ENCODE data around the gene CPLX1. TPM values are rescaled to one million over a fixed set of nuclear protein-coding genes. Genes with fewer than 3 reads are reported as not detected.

CPLX1 gene
- polyA plus RNA-seq, 1 donor (not counting 4 experiments of a cell fraction or from before 2014, with no cell fraction given), result 0.04 TPM

- H3K4me3 ChIP-seq (ENCODE audit: control insufficient read depth in 2 of 3, extremely low read depth in 1 of 3, insufficient read depth in 2 of 3, low read depth in 1 of 3, low read length in 3 of 3), result no peak overlapping the region
- TF ChIP-seq EZH2 (IDR thresholded peaks at IDR 0.05; ENCODE audit: low read length), result no peak
- TF ChIP-seq, protein P1, sequence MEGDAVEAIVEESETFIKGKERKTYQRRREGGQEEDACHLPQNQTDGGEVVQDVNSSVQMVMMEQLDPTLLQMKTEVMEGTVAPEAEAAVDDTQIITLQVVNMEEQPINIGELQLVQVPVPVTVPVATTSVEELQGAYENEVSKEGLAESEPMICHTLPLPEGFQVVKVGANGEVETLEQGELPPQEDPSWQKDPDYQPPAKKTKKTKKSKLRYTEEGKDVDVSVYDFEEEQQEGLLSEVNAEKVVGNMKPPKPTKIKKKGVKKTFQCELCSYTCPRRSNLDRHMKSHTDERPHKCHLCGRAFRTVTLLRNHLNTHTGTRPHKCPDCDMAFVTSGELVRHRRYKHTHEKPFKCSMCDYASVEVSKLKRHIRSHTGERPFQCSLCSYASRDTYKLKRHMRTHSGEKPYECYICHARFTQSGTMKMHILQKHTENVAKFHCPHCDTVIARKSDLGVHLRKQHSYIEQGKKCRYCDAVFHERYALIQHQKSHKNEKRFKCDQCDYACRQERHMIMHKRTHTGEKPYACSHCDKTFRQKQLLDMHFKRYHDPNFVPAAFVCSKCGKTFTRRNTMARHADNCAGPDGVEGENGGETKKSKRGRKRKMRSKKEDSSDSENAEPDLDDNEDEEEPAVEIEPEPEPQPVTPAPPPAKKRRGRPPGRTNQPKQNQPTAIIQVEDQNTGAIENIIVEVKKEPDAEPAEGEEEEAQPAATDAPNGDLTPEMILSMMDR (optimal IDR thresholded peaks at IDR 0.05 in 1 of 3, IDR thresholded peaks at IDR 0.05 in 1 of 3, conservative IDR thresholded peaks at IDR 0.05 in 1 of 3; ENCODE audit: extremely low read depth in 1 of 3, insufficient read depth in 2 of 3, low read length in 3 of 3), result no peak
- FAIRE-seq (no peak), DNase-seq (ENCODE audit: low read depth, low spot score) (no peak)
- H3K9me1 ChIP-seq (ENCODE audit: control insufficient read depth, extremely low read depth, insufficient read depth, low read length), result no peaks in the 10 kb centered on the region
- no peaks in the 10 kb centered on the region for H3K4me1 ChIP-seq (ENCODE audit: control insufficient read depth, extremely low read depth, insufficient read depth, low read length)
- H3K9me3 ChIP-seq (ENCODE audit: control insufficient read depth, low read depth, low read length), result peaks cover 3% of the 10 kb centered on the region
- no peak overlapping the region for H3K4me2 ChIP-seq (ENCODE audit: control insufficient read depth, extremely low read depth, insufficient read depth, low read depth, low read length)
- H3K79me2 ChIP-seq (ENCODE audit: control insufficient read depth, insufficient read depth, low read length), result no peaks in the 10 kb centered on the region
- dilution Hi-C loops (cut with MboI; ENCODE audit: extremely low pct_ligation_motif_present, low sequenced_read_pairs), result no loop called here
- no peak overlapping the region for H3K9ac ChIP-seq (ENCODE audit: control insufficient read depth, extremely low read depth, insufficient read depth, low read length)
- peaks cover 25% of the 10 kb centered on the region for H3K27me3 ChIP-seq (ENCODE audit: control insufficient read depth, extremely low read depth, insufficient read depth, low read length)
- H3K36me3 ChIP-seq (ENCODE audit: control insufficient read depth in 2 of 2, extremely low read depth in 1 of 2, insufficient read depth in 2 of 2, low read length in 2 of 2), result no peaks in the 10 kb centered on the region
- no peaks in the 10 kb centered on the region for H4K20me1 ChIP-seq (ENCODE audit: control insufficient read depth, extremely low read depth, insufficient read depth, low read length)
- no peak overlapping the region for H3K27ac ChIP-seq (ENCODE audit: control insufficient read depth, insufficient read depth, low read length)
- no peak overlapping the region for H2AFZ ChIP-seq (ENCODE audit: control insufficient read depth, low read length)
Measured at GRCh38 chr4:832108-832507, 6.2 kb upstream of the CPLX1 start.

GRCh38 chr4:831483-831805 is 5.5 kb upstream of the CPLX1 start:
- FAIRE-seq, result no peak
- Histone ChIP-seq H3K4me2 (ENCODE audit: control insufficient read depth, extremely low read depth, insufficient read depth, low read depth, low read length) (no peak overlapping the region), H3K4me1 (ENCODE audit: control insufficient read depth, extremely low read depth, insufficient read depth, low read length) (no peaks in the 10 kb centered on the region)

More at GRCh38 chr4:831483-831805, 5.5 kb upstream of the CPLX1 start:
- Histone ChIP-seq H3K9me3 (ENCODE audit: control insufficient read depth, low read depth, low read length) (peaks cover 3% of the 10 kb centered on the region), H4K20me1 (ENCODE audit: control insufficient read depth, extremely low read depth, insufficient read depth, low read length) (no peaks in the 10 kb centered on the region), H3K9ac (ENCODE audit: control insufficient read depth, extremely low read depth, insufficient read depth, low read length) (no peak overlapping the region), H3K36me3 (ENCODE audit: control insufficient read depth in 2 of 2, extremely low read depth in 1 of 2, insufficient read depth in 2 of 2, low read length in 2 of 2) (no peaks in the 10 kb centered on the region), H3K4me3 (ENCODE audit: control insufficient read depth in 2 of 3, extremely low read depth in 1 of 3, insufficient read depth in 2 of 3, low read depth in 1 of 3, low read length in 3 of 3) (no peak overlapping the region), H3K27me3 (ENCODE audit: control insufficient read depth, extremely low read depth, insufficient read depth, low read length) (peaks cover 30% of the 10 kb centered on the region), H3K9me1 (ENCODE audit: control insufficient read depth, extremely low read depth, insufficient read depth, low read length) (no peaks in the 10 kb centered on the region), H2AFZ (ENCODE audit: control insufficient read depth, low read length) (no peak overlapping the region), H3K27ac (ENCODE audit: control insufficient read depth, insufficient read depth, low read length) (no peak overlapping the region), H3K79me2 (ENCODE audit: control insufficient read depth, insufficient read depth, low read length) (no peaks in the 10 kb centered on the region)
- no peak for DNase-seq (ENCODE audit: low read depth, low spot score)
- dilution Hi-C loops (cut with MboI; ENCODE audit: extremely low pct_ligation_motif_present, low sequenced_read_pairs), result no loop called here
- no peak for TF ChIP-seq EZH2 (IDR thresholded peaks at IDR 0.05; ENCODE audit: low read length)

Data from keratinocyte (primary cell).